HEK293T (cell line): ENCODE results near the gene PDCD1LG2.

Source experiments
- CTCF ChIA-PET: fragments of 350-600 bp; formaldehyde crosslinking; extraction: SDS; loops from one replicate; lab custom pipeline; 2021; ENCODE audit warnings: antibody characterized with exemption, inconsistent platforms; lab: Yijun Ruan, JAX
- POLR2A ChIA-PET: fragments of 350-600 bp; formaldehyde crosslinking; extraction: SDS; loops from one replicate; lab custom pipeline; 2020; ENCODE audit warnings: antibody characterized with exemption, inconsistent platforms; lab: Yijun Ruan, JAX
- DNase-seq: peaks from one replicate; pipeline ENCODE4 v3.0.0; 2012; ENCODE audit warnings: mixed read lengths; ENCODE audit errors: extremely low spot score
- ARNT ChIP-seq: fragments of 450-650 bp; IDR thresholded peaks from 2 replicates; pipeline ENCODE4 v1.6.1; 2017; ENCODE audit warnings: mild to moderate bottlenecking
- BHLHE40 ChIP-seq: fragments of 450-650 bp; IDR thresholded peaks from 2 replicates; pipeline ENCODE4 v1.6.1; 2016; ENCODE audit warnings: mild to moderate bottlenecking, moderate library complexity, borderline replicate concordance
- CTBP1 ChIP-seq: fragments of 450-650 bp; IDR thresholded peaks from 2 replicates; pipeline ENCODE4 v1.6.1; 2016; ENCODE audit warnings: borderline replicate concordance
- ELF4 ChIP-seq: fragments of 450-650 bp; IDR thresholded peaks from 2 replicates; pipeline ENCODE4 v1.6.1; 2017; ENCODE audit warnings: antibody characterized with exemption
- FOXA1 ChIP-seq: fragments of 450-650 bp; IDR thresholded peaks from 2 replicates; pipeline ENCODE4 v1.6.1; 2016; ENCODE audit warnings: mild to moderate bottlenecking
- FOXK2 ChIP-seq: fragments of 450-650 bp; IDR thresholded peaks from 2 replicates; pipeline ENCODE4 v1.6.1; 2016; ENCODE audit warnings: mild to moderate bottlenecking
- FOXM1 ChIP-seq: fragments of 450-650 bp; IDR thresholded peaks from 2 replicates; pipeline ENCODE4 v1.6.1; 2017; ENCODE audit warnings: mild to moderate bottlenecking, borderline replicate concordance
- HDGF ChIP-seq: fragments of 450-650 bp; IDR thresholded peaks from 2 replicates; pipeline ENCODE4 v1.6.1; 2017; ENCODE audit warnings: antibody characterized with exemption, borderline replicate concordance
- L3MBTL2 ChIP-seq: fragments of 450-650 bp; conservative IDR thresholded peaks from 2 replicates; pipeline ENCODE4 v1.6.1; 2016; ENCODE audit warnings: mild to moderate bottlenecking
- LEF1 ChIP-seq: fragments of 450-650 bp; IDR thresholded peaks from 2 replicates; pipeline ENCODE4 v1.6.1; 2017; ENCODE audit warnings: mild to moderate bottlenecking, borderline replicate concordance
- NFRKB ChIP-seq: fragments of 450-650 bp; IDR thresholded peaks from 2 replicates; pipeline ENCODE4 v1.6.1; 2016; ENCODE audit warnings: mild to moderate bottlenecking, moderate library complexity
- PKNOX1 ChIP-seq: fragments of 450-650 bp; IDR thresholded peaks from 2 replicates; pipeline ENCODE4 v1.6.1; 2016
- SP1 ChIP-seq: fragments of 450-650 bp; IDR thresholded peaks from 2 replicates; pipeline ENCODE4 v1.6.1; 2017
- SUZ12 ChIP-seq: fragments of 450-650 bp; IDR thresholded peaks from 2 replicates; pipeline ENCODE4 v1.6.1; 2016; ENCODE audit warnings: mild to moderate bottlenecking
- TARDBP ChIP-seq: fragments of 450-650 bp; IDR thresholded peaks from 2 replicates; pipeline ENCODE4 v1.6.1; 2016
- ZNF384 ChIP-seq: fragments of 450-650 bp; IDR thresholded peaks from 2 replicates; pipeline ENCODE4 v1.6.1; 2016

PDCD1LG2 gene

DNA sequence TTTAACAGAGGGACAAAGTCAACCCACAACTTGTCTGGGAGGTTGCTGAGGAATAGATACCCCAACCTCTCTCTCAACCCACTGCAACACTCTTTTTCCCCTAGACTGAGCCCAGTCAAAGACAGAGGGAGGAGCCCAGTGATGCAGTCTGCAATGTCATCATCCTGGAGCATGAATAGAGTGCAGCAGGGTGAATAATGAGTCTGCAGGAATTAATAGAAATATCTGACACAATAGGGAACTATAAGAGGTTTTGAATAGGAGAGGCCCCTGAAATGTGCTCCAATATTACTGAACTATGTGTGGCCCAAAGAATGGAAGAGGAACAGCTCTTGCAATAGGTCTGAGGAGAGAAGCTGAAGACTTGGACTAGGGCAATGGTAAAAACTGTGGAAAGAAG, 59.1 kb downstream of the PDCD1LG2 start:
- ChIA-PET POLR2A (no interaction called here), CTCF (no interaction called here)
- TF ChIP-seq SP1 (no peak), ARNT (no peak), FOXK2 (no peak), SUZ12 (no peak), LEF1 (no peak), CTBP1 (no peak), ZNF384 (no peak), ELF4 (no peak), L3MBTL2 (no peak), PKNOX1 (no peak), TARDBP (no peak), FOXM1 (no peak)
- no peak for DNase-seq

DNA sequence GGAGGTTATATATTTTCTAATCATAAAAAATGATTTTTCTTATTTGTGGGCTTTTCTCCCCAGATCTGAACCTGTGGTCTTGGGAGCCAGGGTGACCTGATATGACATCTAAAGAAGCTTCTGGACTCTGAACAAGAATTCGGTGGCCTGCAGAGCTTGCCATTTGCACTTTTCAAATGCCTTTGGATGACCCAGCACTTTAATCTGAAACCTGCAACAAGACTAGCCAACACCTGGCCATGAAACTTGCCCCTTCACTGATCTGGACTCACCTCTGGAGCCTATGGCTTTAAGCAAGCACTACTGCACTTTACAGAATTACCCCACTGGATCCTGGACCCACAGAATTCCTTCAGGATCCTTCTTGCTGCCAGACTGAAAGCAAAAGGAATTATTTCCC, 59.6 kb downstream of the PDCD1LG2 start:
- no peak for TF ChIP-seq LEF1
- TF ChIP-seq NFRKB, result no peak
- TF ChIP-seq PKNOX1, result no peak
- no peak for TF ChIP-seq SP1
- TF ChIP-seq CTBP1, result no peak
- no peak for TF ChIP-seq ARNT
- POLR2A ChIA-PET, result no interaction called here
- CTCF ChIA-PET, result no interaction called here
- DNase-seq, result no peak

DNA sequence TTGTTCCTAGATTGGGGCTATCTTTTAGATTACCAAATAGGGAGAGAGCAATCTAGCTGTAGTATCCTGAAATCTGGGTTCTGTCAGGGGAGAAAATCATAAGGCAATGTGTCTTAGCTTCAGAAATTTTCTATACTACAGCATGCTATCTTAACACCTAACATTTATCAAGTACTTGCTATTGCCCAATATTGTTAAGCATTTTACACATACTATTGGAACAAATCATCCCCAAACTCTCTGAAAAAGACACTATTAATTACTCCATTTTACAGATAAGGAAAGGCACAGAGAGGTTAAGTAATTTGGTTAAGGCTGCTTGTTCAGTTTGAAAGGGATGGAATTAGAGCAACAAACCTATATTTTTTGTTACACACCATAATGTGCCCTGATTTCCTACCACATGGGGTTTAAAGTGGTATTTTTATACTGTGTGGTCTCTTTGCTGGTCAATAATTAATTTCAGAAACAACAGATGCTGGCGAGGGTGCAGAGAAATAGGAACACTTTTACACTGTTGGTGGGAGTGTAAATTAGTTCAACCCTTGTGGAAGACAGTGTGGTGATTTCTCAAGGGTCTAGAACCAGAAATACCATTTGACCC, 61.4 kb downstream of the PDCD1LG2 start:
- TF ChIP-seq ARNT (no peak), L3MBTL2 (no peak), PKNOX1 (no peak), FOXM1 (no peak), SUZ12 (no peak), TARDBP (no peak), HDGF (no peak), ZNF384 (no peak), LEF1 (no peak), ELF4 (no peak)
- ChIA-PET POLR2A (no interaction called here), CTCF (no interaction called here)
- no peak for DNase-seq

GRCh38 chr9:5574097-5574496, 63.8 kb downstream of the PDCD1LG2 start:
- no peak for DNase-seq
- ChIA-PET CTCF (no interaction called here), POLR2A (no interaction called here)
- TF ChIP-seq FOXK2 (no peak), SP1 (no peak), BHLHE40 (no peak), LEF1 (no peak), ZNF384 (no peak), ELF4 (no peak), TARDBP (no peak), NFRKB (no peak), HDGF (no peak)

DNA sequence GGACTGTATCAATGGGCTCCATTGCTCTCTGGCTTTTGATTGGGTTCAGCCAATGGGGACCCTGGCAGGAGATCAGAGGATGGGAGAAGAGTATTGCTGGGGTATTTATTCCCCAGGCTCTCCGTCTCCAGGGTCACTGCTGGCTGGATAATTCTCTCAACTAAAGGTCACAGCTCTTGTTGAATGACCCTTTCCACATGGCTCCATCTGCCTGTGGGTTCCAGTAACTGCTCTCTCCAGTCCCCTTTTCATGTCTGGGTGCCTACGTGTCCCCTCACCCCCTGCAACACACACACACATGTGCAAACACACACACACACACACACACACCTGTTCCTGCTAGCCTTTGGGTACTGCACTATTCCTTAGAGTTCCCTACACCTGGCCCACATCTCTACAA, 64.7 kb downstream of the PDCD1LG2 start:
- DNase-seq, result no peak
- CTCF ChIA-PET, result no interaction called here
- POLR2A ChIA-PET, result no interaction called here
- TF ChIP-seq SUZ12, result no peak
- no peak for TF ChIP-seq BHLHE40
- TF ChIP-seq HDGF, result no peak
- TF ChIP-seq FOXM1, result no peak
- no peak for TF ChIP-seq PKNOX1
- TF ChIP-seq FOXK2, result no peak
- no peak for TF ChIP-seq ARNT
- TF ChIP-seq ZNF384, result no peak
- no peak for TF ChIP-seq TARDBP
- TF ChIP-seq CTBP1, result no peak
- no peak for TF ChIP-seq NFRKB
- TF ChIP-seq L3MBTL2, result no peak
- TF ChIP-seq FOXA1, result no peak
- no peak for TF ChIP-seq ELF4
- TF ChIP-seq LEF1, result no peak

DNA sequence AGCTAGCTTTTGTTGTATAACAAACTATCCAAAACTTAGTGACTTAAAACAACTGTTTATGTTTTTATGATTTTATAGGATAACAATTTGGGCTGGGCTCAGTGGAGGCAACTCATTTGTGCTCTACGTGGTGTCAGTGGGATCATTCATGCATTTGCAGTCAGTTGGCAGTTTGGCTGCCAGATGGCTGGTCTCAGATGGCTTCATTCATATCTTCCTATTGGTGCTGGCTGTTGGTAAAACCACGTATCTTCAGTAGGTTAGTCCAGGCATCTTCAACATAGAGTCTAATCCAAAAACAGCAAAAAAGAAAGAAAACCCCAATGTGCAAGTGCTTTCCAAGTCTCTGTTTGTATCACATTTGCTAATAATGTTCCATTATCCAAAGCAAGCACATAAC, 66.9 kb downstream of the PDCD1LG2 start:
- no peak for DNase-seq
- CTCF ChIA-PET, result no interaction called here
- TF ChIP-seq ELF4, result no peak
- POLR2A ChIA-PET, result no interaction called here
